Measurements from ENCODE around the gene SNUPN. TPM values are rescaled to one million over a fixed set of nuclear protein-coding genes. Genes with fewer than 3 reads are reported as not detected.

SNUPN gene
- total RNA-seq, 4 donors from 2014 or later = 8.7 to 19.1 (median 13.5) TPM

DNA sequence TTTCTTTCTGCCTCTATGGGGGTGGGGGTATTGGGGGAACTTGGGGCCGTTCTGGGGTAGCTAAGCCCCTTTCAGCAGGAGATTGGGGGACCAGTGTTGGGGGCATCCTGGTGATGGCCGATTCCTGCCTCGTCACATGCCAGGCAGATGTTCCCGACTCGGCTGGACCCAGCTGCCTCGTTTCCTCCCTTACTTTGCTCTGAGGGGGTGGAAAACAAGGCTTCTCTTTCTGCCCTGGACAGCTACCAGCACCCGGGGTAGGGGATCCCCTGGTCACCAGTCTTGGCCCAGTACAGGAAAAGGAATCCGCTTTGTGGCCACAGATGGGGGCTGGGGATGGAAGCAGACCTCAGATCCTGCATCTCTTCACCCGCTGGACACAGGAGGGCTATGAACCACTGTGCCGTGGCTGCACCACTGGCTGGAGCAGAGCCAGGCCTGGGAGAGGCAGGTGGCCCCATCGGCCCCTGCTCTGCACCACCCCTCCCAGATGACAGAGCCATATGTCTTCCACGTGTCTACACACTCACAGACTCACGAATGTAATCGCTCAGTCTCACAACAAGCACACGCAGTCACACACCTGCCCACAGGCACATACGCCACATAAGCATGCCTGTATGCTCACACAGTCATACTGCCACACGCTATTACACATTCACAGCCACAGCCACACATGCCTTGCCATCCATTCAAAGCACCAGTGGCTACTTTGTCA lies 34.6 kb upstream of the SNUPN start:
- intact Hi-C loops (cut with DNase I) = no loop called here

GRCh38 chr15:75659141-75659771 lies 33.7 kb upstream of the SNUPN start:
- WGBS, 2 donors = 61 to 77% methylated on average over 6 to 7 of the region's 9 CpGs
- no peak for TF ChIP-seq POLR2A (IDR thresholded peaks at IDR 0.05)
- TF ChIP-seq CTCF (IDR thresholded peaks at IDR 0.05) = no peak
- DNase-seq = no peak
- Histone ChIP-seq H3K27ac (peak overlapping the region; percentile 89 to 97 (median 93)), H3K4me3 (no peak overlapping the region), H3K27me3 (no peaks in the 10 kb centered on the region), H3K36me3 (peaks cover 3 to 61% (median 8%) of the 10 kb centered on the region in 3 donors), H3K4me1 (peaks cover 39 to 99% (median 67%) of the 10 kb centered on the region in 3 donors), H3K9me3 (no peaks in the 10 kb centered on the region)
- intact Hi-C loops (cut with DNase I) = no loop called here

More for the DNA sequence above, 34.6 kb upstream of the SNUPN start:
- H3K27ac ChIP-seq = peak overlapping the region; percentile 89 to 97 (median 93)
- no peak overlapping the region for H3K4me3 ChIP-seq
- TF ChIP-seq POLR2A (IDR thresholded peaks at IDR 0.05) = no peak
- TF ChIP-seq CTCF (IDR thresholded peaks at IDR 0.05) = no peak
- H3K36me3 ChIP-seq = peaks cover 3 to 58% (median 8%) of the 10 kb centered on the region in 3 donors
- DNase-seq = no peak
- H3K27me3 ChIP-seq = no peaks in the 10 kb centered on the region
- WGBS, 2 donors = 53 to 80% methylated on average over 1 to 11 of the region's 17 CpGs
- peaks cover 31 to 99% (median 65%) of the 10 kb centered on the region in 3 donors for H3K4me1 ChIP-seq
- H3K9me3 ChIP-seq = no peaks in the 10 kb centered on the region

DNA sequence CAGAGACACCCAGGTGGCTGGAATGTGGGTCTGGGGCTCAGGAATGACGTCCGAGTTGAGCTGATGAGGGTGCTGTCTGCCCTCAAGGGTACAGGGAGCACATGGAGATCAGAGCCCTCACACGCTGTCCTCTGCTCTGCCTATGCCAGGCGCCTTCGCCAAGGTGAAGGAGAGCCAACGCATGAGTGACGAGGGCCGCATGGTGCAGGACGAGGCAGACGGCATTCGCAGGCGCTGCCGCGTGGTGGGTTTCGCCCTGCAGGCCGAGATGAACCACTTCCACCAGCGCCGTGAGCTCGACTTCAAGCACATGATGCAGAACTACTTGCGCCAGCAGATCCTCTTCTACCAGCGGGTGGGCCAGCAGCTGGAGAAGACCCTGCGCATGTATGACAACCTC lies 31.3 kb upstream of the SNUPN start:
- no peaks in the 10 kb centered on the region for H3K9me3 ChIP-seq
- peaks cover 3 to 61% (median 8%) of the 10 kb centered on the region in 3 donors for H3K36me3 ChIP-seq
- TF ChIP-seq POLR2A (IDR thresholded peaks at IDR 0.05) (no peak), CTCF (IDR thresholded peaks at IDR 0.05) (no peak)
- intact Hi-C loops (cut with DNase I) = no loop called here
- H3K27me3 ChIP-seq = no peaks in the 10 kb centered on the region
- H3K4me3 ChIP-seq = no peak overlapping the region
- H3K27ac ChIP-seq = peak overlapping the region in 2 of 4 donors; percentile 2 to 14
- 85 to 90% methylated on average over 3 to 4 of the region's 22 CpGs for WGBS, 2 donors
- no peak for DNase-seq
- H3K4me1 ChIP-seq = peaks cover 55 to 99% (median 68%) of the 10 kb centered on the region in 3 donors

DNA sequence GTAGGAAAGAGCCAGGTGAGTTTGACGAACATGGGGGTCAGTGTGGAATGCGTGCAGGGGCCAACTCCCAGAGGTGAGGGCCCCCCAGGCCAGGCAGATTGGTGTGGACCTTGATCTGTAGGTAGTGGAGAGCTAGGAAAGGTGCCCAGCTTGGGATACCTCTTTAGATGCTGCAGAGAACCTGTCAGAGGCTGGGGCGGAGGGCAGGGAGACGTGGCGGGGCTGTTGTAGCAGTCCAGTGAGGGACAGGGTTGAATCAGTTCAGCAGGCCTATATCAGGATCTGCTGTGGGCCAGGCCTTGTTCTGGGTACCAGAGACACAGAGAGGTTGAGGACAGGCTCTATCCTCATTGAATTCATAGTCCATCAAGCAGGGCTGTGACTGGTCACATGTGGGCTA lies 30.8 kb upstream of the SNUPN start:
- H3K4me1 ChIP-seq = peaks cover 55 to 99% (median 68%) of the 10 kb centered on the region in 3 donors
- H3K9me3 ChIP-seq = no peaks in the 10 kb centered on the region
- WGBS, 2 donors = 89 to 94% methylated on average over 5 of the region's 5 CpGs
- H3K27me3 ChIP-seq = no peaks in the 10 kb centered on the region
- peaks cover 3 to 62% (median 8%) of the 10 kb centered on the region in 3 donors for H3K36me3 ChIP-seq
- no peak overlapping the region for H3K4me3 ChIP-seq
- H3K27ac ChIP-seq = peak overlapping the region in 2 of 4 donors; percentile 0 to 14
- DNase-seq = no peak
- intact Hi-C loops (cut with DNase I) = no loop called here
- no peak for TF ChIP-seq POLR2A (IDR thresholded peaks at IDR 0.05)
- TF ChIP-seq CTCF (IDR thresholded peaks at IDR 0.05) = no peak

GRCh38 chr15:75655931-75656330 lies 30.4 kb upstream of the SNUPN start:
- no peak for TF ChIP-seq CTCF (IDR thresholded peaks at IDR 0.05)
- TF ChIP-seq POLR2A (IDR thresholded peaks at IDR 0.05) = no peak
- Histone ChIP-seq H3K36me3 (peaks cover 3 to 66% (median 8%) of the 10 kb centered on the region in 3 donors), H3K4me3 (no peak overlapping the region), H3K9me3 (no peaks in the 10 kb centered on the region), H3K4me1 (peaks cover 54 to 99% (median 71%) of the 10 kb centered on the region in 3 donors), H3K27ac (peak overlapping the region in 2 of 4 donors; percentile 0 to 5), H3K27me3 (no peaks in the 10 kb centered on the region)
- no peak for DNase-seq
- intact Hi-C loops (cut with DNase I) = no loop called here
- 53 to 77% methylated on average over 2 to 4 of the region's 4 CpGs for WGBS, 2 donors
